Calu3 (cell line): ENCODE results near the gene THSD7B. TPM values are rescaled to one million over a fixed set of nuclear protein-coding genes. Genes with fewer than 3 reads are reported as not detected.

Experiments used
- BruUV-seq: library from RNA; stranded (reverse); fragments of 400-500 nt; replicated peaks from 2 replicates; lab custom pipeline; 2021; lab: Mats Ljungman, UMichigan
- CTCF ChIA-PET: fragments of 300-600 bp; sonication (Branson Sonifier 250); formaldehyde crosslinking; loops from one replicate; lab custom pipeline; 2022; ENCODE audit warnings: antibody characterized with exemption; lab: Charles Lee
- DNase-seq: peaks from one replicate; pipeline ENCODE4 v3.0.0; 2022
- H3K27ac Mint-ChIP-seq: one replicate; pipeline ENCODE4 v1.8.0; 2022; ENCODE audit warnings: mixed read lengths; ENCODE audit not compliant: unreplicated experiment
- H3K27me3 Mint-ChIP-seq: one replicate; pipeline ENCODE4 v1.8.0; 2022; ENCODE audit warnings: mixed read lengths; ENCODE audit not compliant: unreplicated experiment
- H3K36me3 Mint-ChIP-seq: one replicate; pipeline ENCODE4 v1.8.0; 2022; ENCODE audit warnings: mild to moderate bottlenecking, moderate library complexity, mixed read lengths; ENCODE audit not compliant: insufficient read depth, unreplicated experiment
- H3K4me1 Mint-ChIP-seq: one replicate; pipeline ENCODE4 v1.8.0; 2022; ENCODE audit warnings: mild to moderate bottlenecking, low read depth, mixed read lengths; ENCODE audit not compliant: unreplicated experiment
- H3K4me3 Mint-ChIP-seq: one replicate; pipeline ENCODE4 v1.8.0; 2022; ENCODE audit warnings: mild to moderate bottlenecking, low read depth, moderate library complexity, mixed read lengths; ENCODE audit not compliant: unreplicated experiment
- H3K9me3 Mint-ChIP-seq: one replicate; pipeline ENCODE4 v1.8.0; 2022; ENCODE audit warnings: low read depth, mixed read lengths; ENCODE audit not compliant: unreplicated experiment
- CTCF ChIP-seq: fragments of 200-600 bp; IDR thresholded peaks from one replicate; pipeline ENCODE4 v1.8.0; 2022; ENCODE audit warnings: antibody characterized with exemption; ENCODE audit not compliant: unreplicated experiment
- intact Hi-C: fragments of 100-400 bp; cut with micrococcal nuclease; formaldehyde crosslinking; loops from one replicate; pipeline ENCODE4 v1.10.0; 2022; ENCODE audit not compliant: unreplicated experiment
- total RNA-seq: library from RNA; stranded (reverse); gene quantifications from 2 replicates; pipeline ENCODE4 v1.2.3, GENCODE V29; 2022

Gene THSD7B
- total RNA-seq, 1 experiment from 2014 or later, result not detected

GRCh38 chr2:137031731-137032130, 266.4 kb downstream of the THSD7B start:
- Mint-ChIP-seq H3K27ac (no peak overlapping the region), H3K27me3 (no peaks in the 10 kb centered on the region), H3K4me3 (no peak overlapping the region), H3K4me1 (no peaks in the 10 kb centered on the region), H3K9me3 (peaks cover 2% of the 10 kb centered on the region), H3K36me3 (peaks cover 9% of the 10 kb centered on the region)
- BruUV-seq, result no TSS peak
- CTCF ChIA-PET, result no interaction called here
- no peak for TF ChIP-seq CTCF
- intact Hi-C loops, result no loop called here
- no peak for DNase-seq

GRCh38 chr2:137036619-137037018, 271.3 kb downstream of the THSD7B start:
- no peak for TF ChIP-seq CTCF
- H3K4me1 Mint-ChIP-seq, result no peaks in the 10 kb centered on the region
- CTCF ChIA-PET, result no interaction called here
- intact Hi-C loops, result no loop called here
- no peak overlapping the region for H3K27ac Mint-ChIP-seq
- no peaks in the 10 kb centered on the region for H3K9me3 Mint-ChIP-seq
- no peak overlapping the region for H3K4me3 Mint-ChIP-seq
- no TSS peak for BruUV-seq
- DNase-seq, result no peak
- H3K36me3 Mint-ChIP-seq, result no peaks in the 10 kb centered on the region
- H3K27me3 Mint-ChIP-seq, result no peaks in the 10 kb centered on the region

DNA sequence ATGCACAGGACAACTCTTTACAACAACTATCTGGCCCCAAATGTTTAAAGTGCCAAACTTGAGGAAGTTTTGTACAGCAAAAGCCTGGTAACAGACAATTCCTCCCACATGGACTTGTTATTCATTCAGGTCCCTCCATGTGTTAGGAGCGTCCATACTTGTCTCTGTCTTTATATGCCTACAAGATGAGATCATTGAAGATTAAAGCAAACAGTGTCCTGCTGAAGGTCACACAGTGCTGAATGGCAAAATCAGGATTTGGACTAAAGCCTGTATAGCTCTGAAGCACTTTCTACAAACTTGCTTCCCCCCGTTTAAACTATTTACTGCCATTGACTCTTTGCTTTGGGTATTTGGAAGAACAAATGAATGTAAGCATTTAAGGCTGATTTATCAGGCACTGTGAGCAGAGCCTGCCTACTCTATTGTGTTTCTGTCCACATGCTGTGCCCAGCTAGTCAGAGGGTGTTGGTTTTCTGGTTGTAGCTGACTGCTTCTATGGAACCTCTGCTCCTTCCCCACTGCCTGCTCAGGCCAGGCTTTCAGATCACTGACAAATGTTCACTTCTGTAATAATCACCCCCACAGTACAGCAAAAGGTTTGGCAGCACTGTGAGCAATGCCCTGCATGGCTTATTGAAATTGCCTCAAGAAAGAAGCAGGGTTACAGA, 274.3 kb downstream of the THSD7B start:
- Mint-ChIP-seq H3K36me3 (no peaks in the 10 kb centered on the region), H3K4me1 (no peaks in the 10 kb centered on the region), H3K27me3 (no peaks in the 10 kb centered on the region), H3K27ac (no peak overlapping the region), H3K4me3 (no peak overlapping the region), H3K9me3 (no peaks in the 10 kb centered on the region)
- intact Hi-C loops, result no loop called here
- CTCF ChIA-PET, result no interaction called here
- no peak for TF ChIP-seq CTCF
- no peak for DNase-seq
- BruUV-seq, result no TSS peak

- H3K27me3 Mint-ChIP-seq, result no peaks in the 10 kb centered on the region
- intact Hi-C loops, result no loop called here
- H3K36me3 Mint-ChIP-seq, result no peaks in the 10 kb centered on the region
- H3K27ac Mint-ChIP-seq, result no peak overlapping the region
- DNase-seq, result no peak
- H3K4me3 Mint-ChIP-seq, result no peak overlapping the region
- no peak for TF ChIP-seq CTCF
- H3K9me3 Mint-ChIP-seq, result peaks cover 4% of the 10 kb centered on the region
- no peaks in the 10 kb centered on the region for H3K4me1 Mint-ChIP-seq
- BruUV-seq, result no TSS peak
- CTCF ChIA-PET, result no interaction called here
These were observed 282.0 kb downstream of the THSD7B start for GRCh38 chr2:137047369-137047768.
